Sigmoid colon (tissue), 4 donors: Measurements from ENCODE around the gene CERS6.

Experiments
- EP300 ChIP-seq, 4 donors: sonication (generic); formaldehyde crosslinking; IDR thresholded peaks; one replicate each; pipeline ENCODE4 v1.6.1; 2017; ENCODE audit warnings: antibody characterized with exemption in 4 of 4
- POLR2A ChIP-seq, 2 donors: fragments of 450-650 bp; IDR thresholded peaks; one replicate each; pipeline ENCODE4 v1.6.1; 2016; ENCODE audit warnings: antibody characterized with exemption in 2 of 2, mild to moderate bottlenecking in 2 of 2, moderate library complexity in 2 of 2
- TF ChIP-seq, protein P1 (sequence below), 4 experiments: fragments of 450-650 bp in 3 of 4; fragments of 200-600 bp in 1 of 4; IDR thresholded peaks; one replicate each; pipeline ENCODE4 v1.5.1; 2016 to 2019; ENCODE audit warnings: antibody characterized with exemption in 4 of 4, mild to moderate bottlenecking in 3 of 4, moderate library complexity in 2 of 4

DNA sequence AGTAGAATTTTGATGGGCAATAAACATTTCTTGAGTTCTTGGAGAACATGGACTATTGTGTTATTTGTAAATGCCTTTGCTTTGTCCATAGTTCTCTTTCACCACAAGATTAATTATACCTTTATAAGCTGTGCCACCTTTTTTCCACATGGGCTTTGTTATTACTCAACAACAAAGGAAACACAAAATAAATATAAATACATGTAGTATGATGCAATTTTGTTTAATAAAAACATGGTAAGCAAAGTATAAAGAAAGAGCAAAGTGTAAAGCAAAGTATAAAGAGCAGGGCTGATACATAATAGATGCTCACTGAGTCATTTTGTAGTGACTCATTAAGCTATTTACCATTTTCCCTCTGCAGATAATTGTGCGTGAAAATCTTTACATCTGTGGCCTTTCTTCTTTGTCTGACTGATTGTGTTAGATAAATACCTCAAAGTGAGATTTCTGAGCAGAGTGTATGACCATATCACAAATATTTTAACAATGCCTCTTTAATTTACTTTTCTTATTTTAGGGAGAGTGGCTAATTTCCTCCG is 80.9 kb downstream of the CERS6 start:
- TF ChIP-seq, protein P1, sequence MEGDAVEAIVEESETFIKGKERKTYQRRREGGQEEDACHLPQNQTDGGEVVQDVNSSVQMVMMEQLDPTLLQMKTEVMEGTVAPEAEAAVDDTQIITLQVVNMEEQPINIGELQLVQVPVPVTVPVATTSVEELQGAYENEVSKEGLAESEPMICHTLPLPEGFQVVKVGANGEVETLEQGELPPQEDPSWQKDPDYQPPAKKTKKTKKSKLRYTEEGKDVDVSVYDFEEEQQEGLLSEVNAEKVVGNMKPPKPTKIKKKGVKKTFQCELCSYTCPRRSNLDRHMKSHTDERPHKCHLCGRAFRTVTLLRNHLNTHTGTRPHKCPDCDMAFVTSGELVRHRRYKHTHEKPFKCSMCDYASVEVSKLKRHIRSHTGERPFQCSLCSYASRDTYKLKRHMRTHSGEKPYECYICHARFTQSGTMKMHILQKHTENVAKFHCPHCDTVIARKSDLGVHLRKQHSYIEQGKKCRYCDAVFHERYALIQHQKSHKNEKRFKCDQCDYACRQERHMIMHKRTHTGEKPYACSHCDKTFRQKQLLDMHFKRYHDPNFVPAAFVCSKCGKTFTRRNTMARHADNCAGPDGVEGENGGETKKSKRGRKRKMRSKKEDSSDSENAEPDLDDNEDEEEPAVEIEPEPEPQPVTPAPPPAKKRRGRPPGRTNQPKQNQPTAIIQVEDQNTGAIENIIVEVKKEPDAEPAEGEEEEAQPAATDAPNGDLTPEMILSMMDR (IDR thresholded peaks at IDR 0.05) = no peak
- TF ChIP-seq POLR2A (IDR thresholded peaks at IDR 0.05) (no peak), EP300 (IDR thresholded peaks at IDR 0.05) (no peak)
